GF-D8 (cell line): ENCODE data around the gene FHIT.
A peak's percentile ranks its signal among the peaks of the same experiment; 100 is the strongest.

Experiments used
- DNase-seq: peaks from one replicate; lab custom pipeline; 2025; lab: John Stamatoyannopoulos, UW

FHIT gene

DNA sequence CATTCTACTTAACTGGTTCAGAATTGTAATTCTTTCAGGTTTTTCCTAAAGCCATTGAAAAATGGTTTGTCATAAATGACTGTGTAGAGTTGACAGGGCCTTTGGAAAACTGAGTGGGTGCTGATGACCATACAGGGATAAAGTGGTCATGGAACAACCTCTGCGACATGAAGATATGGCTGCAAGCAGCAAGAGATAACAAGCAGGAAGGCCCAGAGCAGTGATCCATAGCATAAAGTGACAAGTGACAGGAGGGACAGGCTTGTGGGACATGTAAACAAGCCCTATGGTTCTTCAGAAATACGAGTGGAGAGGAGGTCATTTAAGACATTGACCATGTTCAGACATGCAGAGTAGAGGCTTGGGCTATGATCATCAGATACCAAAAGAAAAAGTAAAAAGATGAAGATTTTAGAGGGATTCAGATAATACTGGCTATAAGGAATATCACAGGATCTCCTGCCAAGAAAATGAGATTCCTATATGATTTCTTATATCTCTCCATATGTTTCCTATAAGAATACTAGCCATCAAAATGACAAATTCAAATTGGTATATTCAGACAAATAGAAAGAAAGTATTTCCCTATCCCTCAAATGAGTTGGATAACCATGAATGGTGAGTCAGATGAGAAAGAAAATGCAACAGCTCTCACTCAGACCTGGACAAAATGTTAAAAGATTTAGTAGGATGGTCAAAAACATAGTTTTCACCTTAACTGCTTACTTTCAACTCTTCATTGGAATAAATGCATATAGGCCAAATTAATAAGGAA lies 1373.8 kb downstream of the FHIT start:
- DNase-seq = no peak

DNA sequence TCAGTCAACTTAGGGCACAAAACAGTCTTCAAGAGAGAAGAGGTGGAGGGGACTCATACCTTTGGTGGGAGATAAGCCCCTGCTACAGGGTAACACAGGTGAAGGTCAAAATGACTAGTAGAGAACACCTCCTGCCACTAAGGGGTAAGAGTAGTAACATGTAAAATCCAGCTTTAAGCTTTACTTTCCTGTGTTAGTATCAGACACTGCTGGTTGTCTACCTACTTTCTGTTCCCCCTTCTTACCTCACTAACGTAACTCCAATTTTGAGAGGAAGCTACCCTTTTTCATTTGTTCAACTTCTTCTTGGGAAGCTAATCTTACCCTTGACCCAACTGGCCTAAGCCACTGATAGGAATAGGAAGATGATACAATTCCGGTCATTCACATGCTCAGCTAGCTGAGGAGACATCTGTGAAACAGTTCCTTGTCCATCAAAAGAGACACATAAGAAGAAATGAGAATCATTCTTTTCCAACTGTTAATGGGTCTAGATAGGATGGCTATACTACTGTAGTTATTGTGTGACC lies 1374.7 kb downstream of the FHIT start:
- no peak for DNase-seq

DNA sequence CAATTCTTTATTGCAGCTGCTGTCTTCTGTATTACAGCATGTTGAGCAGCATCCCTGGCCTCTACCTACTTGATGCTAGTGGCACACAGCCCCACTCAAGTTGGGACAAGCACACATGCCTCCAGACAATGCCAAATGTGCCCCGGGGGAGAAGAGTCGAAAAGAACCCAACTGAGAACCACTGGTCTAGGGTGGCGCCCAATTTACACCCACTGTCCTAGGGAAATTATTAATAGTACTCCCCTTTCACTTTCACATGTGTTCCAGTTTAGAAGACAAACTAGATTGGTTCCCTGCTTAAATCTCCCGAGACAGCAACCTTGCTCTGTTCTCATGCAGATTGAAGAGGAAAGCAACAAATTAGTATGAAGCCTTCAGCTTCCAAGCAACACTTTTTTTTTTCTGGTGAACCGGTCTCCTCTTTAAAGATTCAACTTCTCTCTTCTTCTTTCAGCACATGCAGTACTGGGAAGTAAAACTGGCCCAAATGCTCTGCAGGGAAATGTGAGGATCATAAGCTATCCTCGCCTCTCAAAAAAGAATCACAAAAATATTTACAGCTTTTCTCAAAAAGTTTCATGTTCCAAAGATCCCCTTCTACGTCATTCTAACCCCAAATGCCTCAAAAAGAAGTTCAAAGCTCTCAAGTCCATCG lies 1377.5 kb downstream of the FHIT start:
- no peak for DNase-seq

DNA sequence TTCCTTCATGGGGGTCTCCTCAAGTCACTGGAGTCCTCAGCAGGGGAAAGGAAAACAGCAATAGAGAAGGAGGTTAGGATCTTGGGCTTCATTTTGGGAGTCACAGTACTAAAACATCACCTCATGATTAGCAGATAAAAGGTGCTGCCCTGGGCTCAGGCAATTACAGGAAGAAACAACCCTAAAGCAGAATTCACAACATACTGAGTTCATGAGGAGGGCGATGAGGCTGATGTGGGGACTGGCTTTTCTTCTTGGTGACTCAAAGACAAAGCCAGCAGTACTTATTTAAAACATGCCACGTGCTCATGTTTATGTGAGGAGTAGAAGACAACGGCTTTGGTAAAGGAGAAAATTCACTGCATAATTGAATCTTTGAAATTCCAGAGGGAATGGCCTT lies 1379.1 kb downstream of the FHIT start:
- DNase-seq = no peak

DNA sequence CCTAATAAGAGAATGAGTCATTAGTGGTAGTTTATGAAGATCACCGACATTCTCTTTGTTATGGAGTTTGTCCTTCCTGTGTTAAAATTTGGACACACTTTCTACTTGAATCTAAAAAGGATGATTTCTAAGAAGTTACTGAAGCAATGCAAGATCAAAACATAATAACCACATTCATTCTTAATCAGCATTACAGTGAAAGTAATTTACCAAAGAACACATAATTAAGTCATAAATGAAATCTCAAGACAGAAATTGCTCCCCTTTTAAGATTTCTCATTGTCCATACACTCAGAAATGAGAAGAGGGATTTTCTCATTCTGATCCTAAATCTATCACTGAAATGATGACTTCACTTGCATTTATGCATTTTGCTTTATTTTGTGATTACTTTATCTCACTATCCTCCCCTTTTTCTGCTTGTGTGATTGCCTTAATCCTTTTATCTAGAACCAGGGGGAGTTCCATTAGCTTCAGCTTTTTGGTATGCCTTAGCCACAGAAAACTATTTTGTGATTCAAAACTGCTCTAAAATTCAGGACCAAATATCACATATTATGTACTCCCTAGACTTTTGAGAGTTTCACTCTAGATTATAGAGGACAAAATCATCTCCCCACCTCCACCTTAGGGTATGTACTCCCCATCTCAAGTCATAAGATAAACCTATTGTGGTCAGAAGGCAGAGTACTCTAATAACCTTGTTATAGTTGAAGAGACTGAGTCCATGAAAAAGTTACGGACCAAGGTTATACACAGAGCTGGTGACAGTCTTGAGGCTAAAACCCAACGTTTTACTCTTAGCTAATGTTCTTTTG lies 1383.9 kb downstream of the FHIT start:
- no peak for DNase-seq

DNA sequence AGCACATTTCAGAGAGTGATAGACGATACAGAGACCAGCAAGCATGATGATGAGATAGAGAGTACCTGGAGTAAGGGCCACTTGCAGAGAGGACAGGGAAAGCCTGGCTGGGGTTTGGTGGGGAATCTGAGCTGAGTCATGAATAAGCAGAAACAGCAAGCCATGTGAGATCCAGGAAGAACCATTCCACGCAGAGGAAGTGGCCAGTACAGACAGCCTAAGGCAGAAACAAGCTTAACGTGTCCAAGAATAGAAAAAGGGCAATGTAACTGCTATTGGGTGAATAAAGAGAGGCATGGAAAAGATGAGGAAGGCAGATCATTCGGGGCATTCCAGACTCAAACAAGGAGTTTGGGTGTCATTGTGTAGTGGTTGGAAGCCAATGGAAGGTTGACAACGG lies 1385.2 kb downstream of the FHIT start:
- no peak for DNase-seq

DNA sequence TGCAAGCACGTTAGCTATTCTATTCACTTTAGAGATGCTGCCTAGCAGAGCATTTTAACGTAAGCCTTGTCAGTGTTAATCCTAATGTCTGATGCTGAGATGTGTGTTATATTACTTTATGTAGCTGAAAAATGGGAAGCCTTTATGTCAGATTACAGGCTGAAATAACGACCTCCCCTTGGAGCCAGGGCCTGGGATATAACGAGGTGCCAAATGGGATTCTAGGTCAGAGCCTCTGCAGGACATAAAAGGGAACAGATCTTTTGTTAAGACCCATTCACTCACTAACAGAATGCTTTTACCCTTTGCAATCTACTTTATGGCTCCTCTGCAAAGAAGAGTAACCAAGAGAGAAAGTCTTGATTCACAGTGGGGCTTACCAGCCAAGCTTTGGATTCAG lies 1385.9 kb downstream of the FHIT start:
- DNase-seq = no peak

DNA sequence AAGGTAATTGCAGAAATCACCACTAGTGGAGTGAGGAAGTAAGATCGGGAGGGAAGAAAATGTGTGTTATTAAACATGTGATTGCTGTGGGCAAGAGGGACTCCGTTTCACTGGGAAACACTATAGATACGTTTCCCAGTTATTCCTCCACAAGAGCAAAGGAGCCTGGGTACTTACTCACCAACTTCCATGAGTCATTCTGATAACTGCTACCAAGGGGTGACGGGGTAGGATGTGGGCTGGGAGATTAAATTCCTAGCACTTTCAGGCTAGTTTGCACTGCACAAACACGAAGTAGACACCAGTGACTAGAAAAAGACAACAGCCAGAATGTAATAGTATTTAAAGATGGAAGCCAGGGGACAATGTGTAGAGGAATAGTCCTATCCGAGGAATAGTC lies 1388.6 kb downstream of the FHIT start:
- DNase-seq = no peak

DNA sequence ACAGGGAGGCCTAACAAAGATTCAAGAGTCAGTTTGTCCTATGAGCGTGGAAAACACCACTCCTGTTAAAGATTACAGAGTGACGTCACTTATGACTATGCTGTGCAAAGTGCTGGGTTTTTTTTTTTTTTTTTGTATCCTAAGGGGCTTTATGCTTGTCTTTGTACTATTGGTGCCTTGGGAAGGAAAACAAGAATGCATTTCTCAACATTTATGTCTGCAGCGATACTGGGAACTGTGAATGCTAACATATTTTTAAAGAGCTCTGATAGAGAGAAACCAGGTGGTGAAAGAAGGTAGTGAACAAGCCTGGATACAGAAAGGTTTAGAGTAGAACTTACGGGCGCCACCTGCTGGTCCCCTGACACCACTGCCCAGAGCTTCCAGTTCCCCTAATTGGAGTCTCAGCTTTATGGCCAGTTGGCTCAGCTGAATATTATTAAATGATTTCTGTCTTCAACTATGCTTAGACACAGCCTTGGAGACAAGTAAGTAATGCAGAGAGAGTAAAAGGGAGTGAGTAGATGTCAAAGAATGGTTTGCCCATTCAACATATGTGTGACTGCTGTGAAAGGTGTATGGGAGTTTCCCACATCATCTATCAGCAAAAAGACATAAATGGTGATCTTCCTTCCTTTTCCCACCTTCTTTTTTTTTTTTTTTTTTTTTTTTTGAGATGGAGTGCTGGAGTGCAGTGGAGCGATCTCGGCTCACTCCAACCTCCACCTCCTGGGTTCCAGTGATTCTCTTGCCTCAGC lies 1393.5 kb downstream of the FHIT start:
- peak; percentile 17 for DNase-seq

DNA sequence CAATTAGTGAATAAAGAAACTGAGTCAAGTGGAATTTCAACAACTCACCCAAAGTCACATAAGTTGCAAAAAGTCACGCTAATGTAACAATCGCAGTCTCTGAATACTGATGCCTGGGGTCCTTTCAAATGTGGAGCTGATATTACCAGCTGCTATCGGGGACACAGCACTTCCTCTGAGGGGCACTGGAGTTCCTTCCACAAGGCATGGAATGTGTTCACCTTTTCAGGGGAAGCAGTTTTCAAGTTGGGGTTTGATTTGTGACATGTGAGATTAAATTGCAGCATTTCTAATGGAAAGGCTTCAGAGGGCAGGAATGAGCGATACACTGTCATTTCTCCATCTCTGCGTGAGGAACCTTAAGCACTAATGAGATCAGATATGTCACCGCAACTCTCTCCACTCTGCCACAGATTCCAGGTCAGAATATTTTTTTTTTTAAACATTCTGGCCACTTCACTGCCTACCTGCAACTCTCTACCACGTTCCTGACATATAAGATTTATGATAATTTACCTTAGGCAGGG lies 1394.3 kb downstream of the FHIT start:
- DNase-seq = no peak

DNA sequence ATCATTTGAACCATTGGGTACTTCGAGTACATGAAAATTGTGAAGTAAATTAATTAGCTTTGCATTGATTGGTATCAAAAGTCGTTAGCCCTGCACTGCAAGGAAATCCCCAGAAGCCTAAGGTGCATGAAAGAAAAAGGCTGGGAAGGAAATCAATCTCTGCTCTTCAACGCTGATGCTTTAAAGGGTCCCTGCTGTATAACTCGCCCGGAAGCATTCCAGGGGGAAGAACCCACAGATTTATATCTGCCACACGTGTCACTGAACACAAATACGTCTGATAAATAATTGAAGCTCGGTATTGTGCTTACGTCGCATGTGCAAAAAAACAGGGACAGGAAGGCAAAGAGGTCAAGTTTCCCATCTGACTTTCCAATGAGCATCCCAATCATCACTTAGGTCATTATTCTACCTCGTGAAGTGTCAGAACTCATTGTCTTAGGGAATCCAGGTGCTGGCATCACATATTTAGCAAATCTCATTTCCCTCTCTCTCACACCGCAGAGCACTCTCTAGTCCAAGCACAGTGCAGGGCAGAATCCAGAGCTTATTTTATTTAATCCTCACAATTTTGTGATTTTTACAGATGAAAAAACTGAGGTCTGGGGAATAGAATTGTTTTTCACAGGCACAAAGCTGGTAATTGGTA lies 1397.1 kb downstream of the FHIT start:
- DNase-seq = no peak

DNA sequence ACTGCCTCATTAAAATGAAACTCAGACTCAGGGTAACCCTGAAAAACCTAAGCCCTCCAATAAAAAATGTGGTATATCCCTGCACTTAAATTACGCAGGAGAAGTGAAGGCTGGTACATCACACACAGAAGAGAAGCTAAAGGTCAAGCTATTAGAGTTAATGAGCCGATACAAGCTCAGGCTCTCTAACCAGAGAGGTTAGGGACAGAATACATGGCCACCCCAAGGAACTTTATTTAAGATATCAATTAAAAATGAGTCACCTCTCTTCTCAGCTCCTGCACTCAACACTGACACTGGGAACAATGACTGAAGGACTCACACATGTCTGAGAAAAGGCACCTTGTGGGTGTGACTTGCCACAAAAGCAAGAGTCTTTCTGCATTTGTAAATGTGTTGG lies 1400.8 kb downstream of the FHIT start:
- DNase-seq = no peak

DNA sequence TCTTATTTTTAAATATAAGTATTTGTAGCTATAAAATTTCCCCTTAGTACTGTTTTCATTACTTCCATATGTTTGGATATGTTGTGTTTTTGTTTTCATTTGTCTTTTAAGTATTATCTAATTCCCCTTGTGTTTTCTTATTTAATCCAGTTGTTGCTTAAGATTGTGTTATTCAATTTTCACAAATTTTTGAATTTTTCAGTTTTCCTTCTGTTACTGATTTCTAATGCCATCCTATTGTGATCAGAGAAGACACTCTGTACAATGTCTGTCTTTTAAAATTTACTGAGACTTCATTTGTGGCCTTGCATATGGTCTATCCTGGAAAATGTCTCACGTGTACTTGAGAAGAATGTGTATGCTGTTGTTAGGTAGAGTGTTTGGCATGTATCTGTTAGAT lies 1405.9 kb downstream of the FHIT start:
- no peak for DNase-seq

DNA sequence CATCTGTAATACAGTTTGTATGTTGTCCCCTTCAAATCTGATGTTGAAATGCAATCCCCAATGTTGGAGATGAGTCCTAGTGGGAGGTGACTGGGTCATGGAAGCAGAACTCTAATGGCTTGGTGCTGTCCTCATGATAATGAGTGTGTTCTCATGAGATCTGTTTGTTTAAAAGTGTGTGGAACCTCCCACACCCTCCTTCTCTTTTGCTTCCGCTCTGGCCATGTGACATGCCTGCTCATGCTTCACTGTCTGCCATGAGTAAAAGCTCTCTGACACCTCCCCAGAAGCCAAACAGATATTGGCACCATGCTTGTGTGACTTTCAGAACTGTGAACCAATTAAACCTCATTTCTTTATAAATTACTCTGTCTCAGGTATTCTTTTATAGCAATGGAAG lies 1407.4 kb downstream of the FHIT start:
- DNase-seq = no peak

DNA sequence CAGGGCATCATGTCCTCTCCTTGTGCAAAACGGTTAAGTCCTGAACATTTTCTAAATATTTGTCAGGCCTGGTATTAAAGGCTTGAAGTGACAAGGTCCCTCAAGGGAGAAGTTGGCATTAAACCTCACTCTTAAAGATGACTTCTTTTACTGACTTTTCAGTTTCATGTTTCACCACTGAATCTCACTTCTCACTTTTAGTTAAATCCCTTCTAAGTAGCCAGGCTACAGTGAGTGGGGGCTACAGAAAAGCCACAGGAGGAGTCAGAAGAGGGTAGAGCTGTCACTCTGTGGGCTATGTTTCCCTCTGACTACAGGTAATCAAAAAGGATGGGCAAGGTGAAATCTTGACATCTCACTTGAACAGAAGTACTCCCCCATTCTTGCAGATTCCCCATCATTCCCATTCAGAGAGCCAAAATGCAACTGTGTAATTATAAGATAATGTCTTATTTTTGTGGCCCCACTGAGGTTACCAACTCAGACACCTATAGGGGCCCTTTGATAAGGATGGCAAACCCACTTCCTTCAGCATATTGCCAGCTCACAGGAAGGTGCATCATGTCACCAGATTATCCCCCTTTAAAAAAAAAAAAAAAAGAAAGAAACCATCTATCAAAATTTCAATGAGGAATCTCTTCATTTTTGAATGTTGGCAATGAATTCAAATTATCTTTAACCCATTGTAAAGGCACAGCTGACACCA lies 1411.3 kb downstream of the FHIT start:
- no peak for DNase-seq

DNA sequence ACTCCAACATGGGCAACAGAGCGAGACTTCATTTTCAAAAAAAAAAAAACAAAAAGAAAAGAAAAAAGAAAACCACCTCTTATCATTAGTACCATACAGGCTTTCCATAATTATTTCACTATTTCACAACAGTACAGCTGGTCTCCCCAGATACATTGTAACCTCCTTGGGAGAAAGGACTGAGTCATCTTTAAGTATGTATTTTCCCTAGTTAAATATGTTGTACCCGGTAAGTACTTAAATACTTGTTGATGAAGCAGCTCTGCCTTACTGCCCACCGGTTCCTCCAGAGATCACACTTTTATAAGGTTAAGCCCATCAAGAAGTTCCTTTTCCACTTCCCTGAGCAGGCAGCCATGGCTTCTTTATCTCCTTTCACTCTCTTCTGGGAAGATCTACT lies 1412.0 kb downstream of the FHIT start:
- DNase-seq = no peak

DNA sequence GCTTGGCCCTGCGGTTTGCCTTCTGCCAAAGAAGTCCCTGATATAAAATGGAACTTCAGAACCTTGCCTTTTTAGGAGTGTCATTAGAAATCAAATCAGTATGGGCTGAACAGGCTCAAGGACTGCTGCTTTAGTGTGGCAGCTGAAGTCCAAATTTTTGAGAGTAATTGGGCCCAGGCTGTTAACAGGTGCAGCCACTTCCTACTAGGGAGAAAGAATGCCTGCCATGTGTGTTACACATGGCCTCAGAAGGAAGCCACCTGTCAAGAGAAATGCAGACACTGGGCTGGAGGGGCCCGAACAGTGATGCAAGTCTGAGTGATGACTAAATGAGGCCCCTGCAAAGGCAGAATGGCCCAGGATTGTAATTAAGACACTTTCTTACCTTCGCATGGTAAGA lies 1414.7 kb downstream of the FHIT start:
- DNase-seq = no peak

DNA sequence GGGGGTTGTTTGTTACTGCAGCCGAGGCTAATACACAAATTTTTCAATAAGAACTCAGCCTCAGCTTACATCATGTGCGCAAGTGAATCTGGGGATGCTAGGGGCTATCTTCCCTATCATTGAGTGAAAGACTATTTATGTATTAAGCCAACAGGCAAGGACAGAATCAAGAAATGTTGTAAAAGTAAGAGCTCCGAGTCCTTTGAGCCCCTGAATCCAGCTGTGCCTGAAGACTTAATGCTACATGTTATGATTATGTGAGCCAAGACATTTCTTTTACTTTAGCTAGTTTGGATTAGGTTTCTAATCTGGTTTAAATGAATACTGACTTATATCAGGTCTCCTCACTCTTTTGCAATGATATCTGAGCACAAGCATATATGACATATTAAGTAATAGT lies 1418.5 kb downstream of the FHIT start:
- DNase-seq = no peak

DNA sequence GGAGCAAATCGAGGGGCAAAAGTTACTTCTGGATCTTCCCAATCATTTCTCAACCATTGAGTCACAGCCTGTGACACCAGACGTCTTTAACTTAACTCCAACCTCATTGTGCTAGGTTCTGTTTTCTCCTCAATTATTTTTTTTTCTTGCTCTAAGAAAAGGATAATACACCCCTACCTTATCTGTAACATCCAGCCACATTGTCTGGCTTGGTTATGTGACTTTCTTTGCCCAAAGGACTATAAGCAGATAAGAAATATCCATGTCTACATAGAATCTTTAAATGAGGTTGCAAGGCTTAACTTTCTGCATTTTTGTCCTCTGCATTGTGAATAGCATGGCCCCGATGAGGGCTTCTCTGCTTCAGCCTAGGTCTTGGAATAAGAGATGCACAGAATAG lies 1419.0 kb downstream of the FHIT start:
- DNase-seq = no peak

DNA sequence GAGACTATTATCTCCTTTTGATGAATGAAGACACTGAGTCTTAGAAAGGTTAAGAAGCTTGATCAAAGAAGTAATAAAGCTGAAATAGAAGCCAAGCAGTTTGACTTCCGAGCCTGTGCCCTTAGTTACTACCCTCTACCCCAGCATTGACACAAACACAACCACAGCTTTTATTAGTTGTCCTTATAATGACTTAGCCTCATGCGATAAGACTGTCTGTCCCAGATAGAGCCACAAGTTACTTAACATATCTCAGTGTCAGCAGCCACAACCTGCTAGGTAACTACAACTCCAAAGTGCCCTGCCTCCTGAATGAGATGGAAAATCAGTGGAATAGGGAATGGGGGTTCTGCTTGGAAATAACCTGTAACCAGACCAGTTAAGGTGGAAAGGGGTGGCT lies 1419.9 kb downstream of the FHIT start:
- no peak for DNase-seq

DNA sequence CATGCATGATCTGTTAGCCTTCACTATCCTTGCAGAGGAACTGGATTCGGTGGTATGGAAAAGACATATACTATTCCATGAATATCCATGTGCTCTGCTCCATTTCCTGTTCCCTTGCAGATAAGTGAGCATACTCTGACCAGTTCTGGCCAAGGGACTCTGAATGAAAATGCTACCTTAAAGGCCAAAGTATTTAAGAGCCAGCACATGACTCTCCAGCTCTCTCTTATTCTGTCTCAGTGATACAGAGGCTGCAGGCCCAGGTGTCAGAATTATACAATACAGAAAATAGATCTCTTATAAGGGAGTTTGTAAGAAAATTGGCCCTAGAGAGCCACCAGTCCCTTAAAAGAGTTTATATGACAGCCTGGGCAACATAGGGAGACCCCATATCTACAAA lies 1421.7 kb downstream of the FHIT start:
- DNase-seq = no peak
